ENCODE results near the gene ANO6.
"Not testable (repeated sequence)": the region's sequence is repeated elsewhere in the genome, so short reads cannot be mapped to it uniquely, and the experiment has no call there.

ANO6 gene

GRCh38 chr12:45259675-45260074 lies 43.8 kb downstream of the ANO6 start:
- CTCF ChIA-PET = interaction anchor here (0.9 to 3.1 kb wide), 2 partner anchors 9 to 17 kb away, joined by 3 to 10 read pairs; no protein-coding TSS in a partner anchor

GRCh38 chr12:45260104-45260815 lies 44.4 kb downstream of the ANO6 start:
- ChIA-PET CTCF (interaction anchor here (0.9 to 3.1 kb wide), 2 partner anchors 9 to 16 kb away, joined by 3 to 10 read pairs; no protein-coding TSS in a partner anchor), POLR2A (no interaction called here)
- no peak for DNase-seq (ENCODE audit: extremely low spot score)
- TF ChIP-seq CTCF (IDR thresholded peaks at IDR 0.05; ENCODE audit: control extremely low read depth, extremely low read depth, low read depth, missing control alignments) = no peak

More at GRCh38 chr12:45259675-45260074, 43.8 kb downstream of the ANO6 start:
- TF ChIP-seq CTCF (IDR thresholded peaks at IDR 0.05; ENCODE audit: control extremely low read depth, extremely low read depth, low read depth, missing control alignments) = no peak
- POLR2A ChIA-PET = no interaction called here
- no peak for DNase-seq (ENCODE audit: extremely low spot score)

GRCh38 chr12:45260854-45261253 lies 45.0 kb downstream of the ANO6 start:
- POLR2A ChIA-PET = no interaction called here
- DNase-seq (ENCODE audit: extremely low spot score) = no peak
- CTCF ChIA-PET = interaction anchor here (3.1 kb wide), 1 partner anchor 8 kb away, joined by 10 read pairs; no protein-coding TSS in a partner anchor
- TF ChIP-seq CTCF (IDR thresholded peaks at IDR 0.05; ENCODE audit: control extremely low read depth, extremely low read depth, low read depth, missing control alignments) = no peak

GRCh38 chr12:45262185-45262584 lies 46.3 kb downstream of the ANO6 start:
- DNase-seq (ENCODE audit: extremely low spot score); POLR2A ChIA-PET: not testable (repeated sequence)
- CTCF ChIA-PET = interaction anchor here (1.0 kb wide), 1 partner anchor 14 kb away, joined by 4 read pairs; no protein-coding TSS in a partner anchor

- ChIA-PET POLR2A (no interaction called here), CTCF (interaction anchor here (1.0 to 1.2 kb wide), 2 partner anchors 9 to 40 kb away, joined by 3 to 4 read pairs; no protein-coding TSS in a partner anchor)
- DNase-seq (ENCODE audit: extremely low spot score) = no peak
- TF ChIP-seq CTCF (IDR thresholded peaks at IDR 0.05; ENCODE audit: control extremely low read depth, extremely low read depth, low read depth, missing control alignments) = no peak
Measured at GRCh38 chr12:45263587-45263986, 47.7 kb downstream of the ANO6 start.

GRCh38 chr12:45268672-45269411 lies 52.9 kb downstream of the ANO6 start:
- POLR2A ChIA-PET = no interaction called here
- CTCF ChIA-PET = interaction anchor here (0.7 to 2.6 kb wide), 12 partner anchors 10 to 442 kb away, joined by 3 to 10 read pairs (median 3); no protein-coding TSS in a partner anchor
- DNase-seq (ENCODE audit: extremely low spot score) = peak; percentile 20
- peak; percentile 43 for TF ChIP-seq CTCF (IDR thresholded peaks at IDR 0.05; ENCODE audit: control extremely low read depth, extremely low read depth, low read depth, missing control alignments)

- DNase-seq (ENCODE audit: extremely low spot score) = no peak
- ChIA-PET POLR2A (no interaction called here), CTCF (interaction anchor here (0.8 to 2.6 kb wide), 9 partner anchors 10 to 441 kb away, joined by 3 to 10 read pairs (median 3); no protein-coding TSS in a partner anchor)
- no peak for TF ChIP-seq CTCF (IDR thresholded peaks at IDR 0.05; ENCODE audit: control extremely low read depth, extremely low read depth, low read depth, missing control alignments)
Measured at GRCh38 chr12:45269412-45269751, 53.5 kb downstream of the ANO6 start.

Measured in GM10248 (cell line).